A673 (cell line): Measurements from ENCODE around the gene CHMP1A. TPM values are rescaled to one million over a fixed set of nuclear protein-coding genes. Genes with fewer than 3 reads are reported as not detected.

ENCODE experiments used
- BruUV-seq: library from RNA; stranded (reverse); fragments of 400-500 nt; replicated peaks from 2 replicates; lab custom pipeline; 2021; lab: Mats Ljungman, UMichigan
- CTCF ChIA-PET: fragments of 300-600 bp; sonication (Branson Sonifier 250); formaldehyde crosslinking; loops from one replicate; lab custom pipeline; 2022; ENCODE audit warnings: antibody characterized with exemption; lab: Charles Lee
- POLR2A ChIA-PET: fragments of 300-600 bp; sonication (Branson Sonifier 250); formaldehyde crosslinking; loops from one replicate; lab custom pipeline; 2022; ENCODE audit warnings: antibody characterized with exemption; ENCODE audit not compliant: low non-redundant PET; lab: Charles Lee
- DNase-seq: peaks from one replicate; pipeline ENCODE4 v3.0.0-alpha.2; 2015; ENCODE audit warnings: low spot score
- H3K27ac ChIP-seq: fragments of 200-600 bp; sonication (generic); 2 replicates; pipeline ENCODE4 v1.5.1; 2016; ENCODE audit warnings: mixed run types, low read depth, mild to moderate bottlenecking, mixed read lengths, antibody characterized with exemption, low read length; ENCODE audit not compliant: poor library complexity, severe bottlenecking
- H3K27me3 ChIP-seq: fragments of 200-600 bp; sonication (generic); replicated peaks from 2 replicates; pipeline ENCODE4 v1.6.1; 2017; ENCODE audit warnings: mixed run types, low read depth, mild to moderate bottlenecking, mixed read lengths, antibody characterized with exemption, low read length; ENCODE audit not compliant: insufficient read depth, poor library complexity
- H3K36me3 ChIP-seq: fragments of 200-600 bp; sonication (generic); 2 replicates; pipeline ENCODE4 v1.6.1; 2016; ENCODE audit warnings: mixed run types, mild to moderate bottlenecking, mixed read lengths, antibody characterized with exemption, low read length; ENCODE audit not compliant: insufficient read depth, poor library complexity, severe bottlenecking
- H3K4me1 ChIP-seq: fragments of 200-600 bp; sonication (generic); 2 replicates; pipeline ENCODE4 v1.6.1; 2017; ENCODE audit warnings: mixed run types, mild to moderate bottlenecking, mixed read lengths, antibody characterized with exemption, low read length; ENCODE audit not compliant: insufficient read depth, poor library complexity, severe bottlenecking
- H3K4me3 ChIP-seq: fragments of 200-600 bp; sonication (generic); 2 replicates; pipeline ENCODE4 v1.5.1; 2016; ENCODE audit warnings: low read depth, mixed run types, mild to moderate bottlenecking, mixed read lengths, low read length; ENCODE audit not compliant: poor library complexity, severe bottlenecking
- H3K9me3 ChIP-seq: fragments of 200-600 bp; sonication (generic); 2 replicates; pipeline ENCODE4 v1.6.1; 2016; ENCODE audit warnings: mixed run types, low read depth, mild to moderate bottlenecking, mixed read lengths, antibody characterized with exemption, low read length; ENCODE audit not compliant: poor library complexity, severe bottlenecking
- CTCF ChIP-seq: fragments of 300-800, 200-600 bp; sonication (generic); conservative IDR thresholded peaks from 2 replicates; pipeline ENCODE4 v1.5.1; 2017; ENCODE audit warnings: low read depth, mild to moderate bottlenecking, antibody characterized with exemption, low read length, moderate library complexity, mixed read lengths
- EZH2 ChIP-seq: fragments of 200-600 bp; sonication (generic); IDR thresholded peaks from 2 replicates; pipeline ENCODE4 v1.6.1; 2017; ENCODE audit warnings: borderline replicate concordance, low read depth, mild to moderate bottlenecking, mixed read lengths, antibody characterized with exemption, low read length; ENCODE audit not compliant: poor library complexity, severe bottlenecking
- intact Hi-C: fragments of 100-400 bp; cut with micrococcal nuclease; formaldehyde crosslinking; loops from one replicate; pipeline ENCODE4 v1.10.0; 2022; ENCODE audit not compliant: unreplicated experiment
- total RNA-seq: library from RNA; stranded (reverse); gene quantifications from 2 replicates; pipeline ENCODE4 v1.2.3, GENCODE V29; 2021

The CHMP1A gene
- total RNA-seq, 1 experiment from 2014 or later: 110 TPM

GRCh38 chr16:89621698-89622409 is 35.7 kb downstream of the CHMP1A start:
- Histone ChIP-seq H3K9me3 (no peaks in the 10 kb centered on the region), H3K27ac (no peak overlapping the region), H3K4me1 (peaks cover 28% of the 10 kb centered on the region), H3K36me3 (no peaks in the 10 kb centered on the region), H3K27me3 (no peaks in the 10 kb centered on the region), H3K4me3 (no peak overlapping the region)
- DNase-seq: no peak
- intact Hi-C loops: no loop called here
- POLR2A ChIA-PET: no interaction called here
- CTCF ChIA-PET: no interaction called here
- BruUV-seq: no TSS peak
- TF ChIP-seq CTCF (no peak), EZH2 (no peak)

DNA sequence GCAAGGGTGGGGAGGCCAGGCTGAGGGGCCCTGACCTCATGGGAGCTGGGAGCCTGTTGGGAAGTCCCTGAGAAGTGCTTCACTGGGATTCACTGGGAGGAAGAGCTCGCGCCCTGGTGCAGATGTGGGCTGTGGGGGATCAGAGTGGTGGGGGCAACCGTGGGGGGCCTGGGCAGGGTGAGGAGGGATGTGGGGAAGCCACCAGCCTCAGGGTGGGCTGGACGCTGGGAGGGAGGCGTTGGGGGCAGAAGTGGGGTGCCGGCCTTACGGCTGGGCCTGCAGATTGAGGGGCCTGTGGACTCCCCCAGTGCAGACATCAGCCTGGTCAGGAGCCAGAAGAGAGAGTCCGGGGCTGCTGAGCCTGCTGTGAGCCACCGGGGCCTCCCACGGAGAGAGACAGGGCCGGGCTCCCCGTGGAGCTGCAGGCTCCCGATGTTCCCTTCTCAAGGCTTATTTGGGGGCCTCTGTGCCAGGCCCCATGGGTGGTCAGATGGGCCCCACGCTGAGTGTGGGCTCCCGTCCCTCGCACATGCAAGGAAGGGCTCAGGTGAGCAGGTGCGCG is 36.3 kb downstream of the CHMP1A start:
- Histone ChIP-seq H3K36me3 (no peaks in the 10 kb centered on the region), H3K4me3 (no peak overlapping the region), H3K27me3 (no peaks in the 10 kb centered on the region), H3K4me1 (peaks cover 34% of the 10 kb centered on the region), H3K27ac (no peak overlapping the region), H3K9me3 (no peaks in the 10 kb centered on the region)
- no TSS peak for BruUV-seq
- intact Hi-C loops: no loop called here
- CTCF ChIA-PET: no interaction called here
- POLR2A ChIA-PET: no interaction called here
- no peak for DNase-seq
- no peak for TF ChIP-seq EZH2
- TF ChIP-seq CTCF: no peak

DNA sequence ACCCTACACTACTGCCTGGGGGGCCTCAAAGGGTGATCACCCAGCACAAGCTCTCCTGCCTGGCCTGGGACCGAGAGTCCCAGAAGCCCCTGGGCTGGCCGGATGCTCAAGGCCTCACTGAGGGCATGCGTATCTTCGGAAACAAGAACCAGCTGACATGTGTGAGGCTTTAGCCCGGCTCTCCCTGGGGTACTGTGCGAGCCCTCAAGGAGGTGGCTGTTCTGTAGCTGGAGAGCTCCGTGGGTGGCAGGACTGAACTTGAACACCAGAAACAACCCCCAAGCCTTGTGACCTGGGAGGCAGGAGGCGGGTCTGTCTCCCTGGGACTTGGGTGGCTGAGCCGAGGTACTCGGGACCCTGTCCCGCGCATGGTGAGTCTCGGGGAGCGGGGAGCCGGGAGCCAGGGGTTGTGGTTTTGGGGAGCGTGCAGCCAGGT is 37.1 kb downstream of the CHMP1A start:
- Histone ChIP-seq H3K27ac (no peak overlapping the region), H3K9me3 (no peaks in the 10 kb centered on the region), H3K36me3 (no peaks in the 10 kb centered on the region), H3K4me3 (no peak overlapping the region), H3K27me3 (no peaks in the 10 kb centered on the region), H3K4me1 (peaks cover 37% of the 10 kb centered on the region)
- peak; percentile 40 for DNase-seq
- ChIA-PET CTCF (no interaction called here), POLR2A (no interaction called here)
- TF ChIP-seq EZH2 (no peak), CTCF (no peak)
- intact Hi-C loops: no loop called here
- no TSS peak for BruUV-seq
